Colonic mucosa (tissue), 4 donors: ENCODE measurements around the gene FBXO11. TPM values are rescaled to one million over a fixed set of nuclear protein-coding genes. Genes with fewer than 3 reads are reported as not detected.

Source experiments
- DNase-seq: peaks from one replicate; pipeline ENCODE4 v3.0.0-alpha.2; 2020
- H3K27ac ChIP-seq: fragments of 200-600 bp; one replicate; pipeline ENCODE4 v1.8.0; 2021
- H3K27me3 ChIP-seq: fragments of 200-600 bp; one replicate; pipeline ENCODE4 v1.8.0; 2021
- H3K36me3 ChIP-seq: fragments of 200-600 bp; one replicate; pipeline ENCODE4 v1.8.0; 2021
- H3K4me1 ChIP-seq: fragments of 200-600 bp; one replicate; pipeline ENCODE4 v1.8.0; 2021; ENCODE audit warnings: mild to moderate bottlenecking
- H3K4me3 ChIP-seq: fragments of 200-600 bp; one replicate; pipeline ENCODE4 v1.8.0; 2021
- H3K9ac ChIP-seq, 2 donors: one replicate each; pipeline ENCODE4 v1.7.0; 2013; ENCODE audit warnings: control low read depth in 2 of 2, low read depth in 2 of 2, low read length in 2 of 2
- H3K9me3 ChIP-seq: fragments of 200-600 bp; one replicate; pipeline ENCODE4 v1.8.0; 2021
- CTCF ChIP-seq: fragments of 200-600 bp; IDR thresholded peaks from one replicate; pipeline ENCODE4 v1.8.0; 2022; ENCODE audit warnings: antibody characterized with exemption, mild to moderate bottlenecking
- intact Hi-C: fragments of 100-400 bp; cut with DNase I; formaldehyde crosslinking; loops from one replicate; pipeline ENCODE4 v1.14.1; 2022
- total RNA-seq, 2 donors: library from RNA; stranded (reverse); fragmentation: NEBNext Ultra II Directional in 1 of 2; extraction: Animal tissue kit (Norgen Biotek cat#: 25700) in 1 of 2; gene quantifications; one replicate each; pipeline ENCODE4 v1.2.1, GENCODE V29; 2021
- donor health status: healthy.
- donor health status: DM: no; HTN: no; CAD: no.
- donor health status: DM: no; HTN: no; CAD: no.

The FBXO11 gene
- total RNA-seq, 2 donors from 2014 or later, result 40.4 to 47.7 TPM

- no peak for DNase-seq
- Histone ChIP-seq H3K9me3 (no peaks in the 10 kb centered on the region), H3K4me1 (peaks cover 3% of the 10 kb centered on the region), H3K36me3 (no peaks in the 10 kb centered on the region), H3K9ac (peak overlapping the region in 1 of 2 donors; percentile 5), H3K27ac (no peak overlapping the region), H3K27me3 (no peaks in the 10 kb centered on the region), H3K4me3 (no peak overlapping the region)
- intact Hi-C loops, result no loop called here
- TF ChIP-seq CTCF, result no peak
Observed at GRCh38 chr2:47888581-47889280, 17.6 kb downstream of the FBXO11 start.

- no peak for TF ChIP-seq CTCF
- Histone ChIP-seq H3K27ac (no peak overlapping the region), H3K27me3 (no peaks in the 10 kb centered on the region), H3K4me3 (no peak overlapping the region), H3K9ac (no peak overlapping the region), H3K4me1 (no peaks in the 10 kb centered on the region), H3K36me3 (no peaks in the 10 kb centered on the region), H3K9me3 (no peaks in the 10 kb centered on the region)
- intact Hi-C loops, result no loop called here
- no peak for DNase-seq
Observed at GRCh38 chr2:47876912-47877311, 29.4 kb downstream of the FBXO11 start.

GRCh38 chr2:47872941-47873340 lies 33.4 kb downstream of the FBXO11 start:
- intact Hi-C loops, result no loop called here
- Histone ChIP-seq H3K4me1 (no peaks in the 10 kb centered on the region), H3K27ac (no peak overlapping the region), H3K36me3 (no peaks in the 10 kb centered on the region), H3K4me3 (no peak overlapping the region), H3K9me3 (no peaks in the 10 kb centered on the region), H3K9ac (no peak overlapping the region), H3K27me3 (no peaks in the 10 kb centered on the region)
- TF ChIP-seq CTCF, result no peak
- DNase-seq, result no peak

- H3K9me3 ChIP-seq, result no peaks in the 10 kb centered on the region
- H3K4me3 ChIP-seq, result no peak overlapping the region
- no peak for DNase-seq
- H3K4me1 ChIP-seq, result no peaks in the 10 kb centered on the region
- no peaks in the 10 kb centered on the region for H3K36me3 ChIP-seq
- intact Hi-C loops, result no loop called here
- no peak overlapping the region for H3K9ac ChIP-seq
- H3K27me3 ChIP-seq, result no peaks in the 10 kb centered on the region
- no peak overlapping the region for H3K27ac ChIP-seq
- no peak for TF ChIP-seq CTCF
Observed at GRCh38 chr2:47870641-47871540, 35.4 kb downstream of the FBXO11 start.

GRCh38 chr2:47869859-47870595 lies 36.3 kb downstream of the FBXO11 start:
- Histone ChIP-seq H3K4me1 (no peaks in the 10 kb centered on the region), H3K27ac (no peak overlapping the region), H3K4me3 (no peak overlapping the region), H3K36me3 (no peaks in the 10 kb centered on the region), H3K9me3 (no peaks in the 10 kb centered on the region), H3K9ac (no peak overlapping the region), H3K27me3 (no peaks in the 10 kb centered on the region)
- intact Hi-C loops, result no loop called here
- DNase-seq, result no peak
- no peak for TF ChIP-seq CTCF
